IMR-90 (cell line): ENCODE measurements around the gene MICAL3.

Experiments used
- CTCF ChIP-seq: conservative IDR thresholded peaks from 2 replicates; pipeline ENCODE4 v1.5.1; 2012; ENCODE audit warnings: mild to moderate bottlenecking, low read depth, low read length, improper control_type of control experiment
- FOS ChIP-seq: fragments of 150-350 bp; IDR thresholded peaks from 2 replicates; pipeline ENCODE4 v1.6.1; 2016; ENCODE audit warnings: low read depth, low read length
- NFE2L2 ChIP-seq: fragments of 150-350 bp; IDR thresholded peaks from 2 replicates; pipeline ENCODE4 v1.6.1; 2016; ENCODE audit warnings: low read depth, mild to moderate bottlenecking, low read length
- POLR2A ChIP-seq: IDR thresholded peaks from 2 replicates; pipeline ENCODE4 v1.6.1; 2012; ENCODE audit warnings: mild to moderate bottlenecking, low read depth, low read length

DNA sequence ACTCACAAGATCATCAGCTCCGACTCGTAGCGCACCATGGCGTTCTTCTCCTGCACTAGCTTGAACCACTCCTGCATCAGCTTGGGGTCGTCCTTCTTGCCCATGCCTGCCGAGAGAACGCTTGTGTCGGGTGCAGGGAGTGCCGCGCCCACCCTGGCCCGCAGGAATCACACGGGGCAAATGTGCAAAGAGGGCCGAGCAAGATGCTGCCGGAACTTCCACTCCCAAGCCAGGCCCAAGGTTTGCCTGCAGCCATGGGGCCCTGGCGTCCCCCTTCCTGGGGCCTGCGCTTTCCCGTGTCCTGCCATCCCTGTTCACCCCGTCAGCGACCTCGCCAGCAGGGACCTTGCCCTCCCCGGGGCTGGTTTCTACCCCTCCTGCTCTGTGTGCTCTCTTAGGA lies 233.2 kb downstream of the MICAL3 start:
- TF ChIP-seq CTCF (no peak), POLR2A (no peak), FOS (no peak), NFE2L2 (no peak)
